Mucosa of rectum (tissue), 2 donors: ENCODE results near the gene SRPK3.

Source experiments
- H3K27ac ChIP-seq, 2 donors: one replicate each; pipeline ENCODE4 v1.7.0; 2013; ENCODE audit warnings: inconsistent platforms in 2 of 2, low read depth in 2 of 2, low read length in 2 of 2
- H3K27me3 ChIP-seq, 2 donors: one replicate each; pipeline ENCODE4 v1.7.0; 2013; ENCODE audit warnings: low read length in 2 of 2; ENCODE audit not compliant: control insufficient read depth in 2 of 2, insufficient read depth in 2 of 2
- H3K36me3 ChIP-seq, 2 donors: one replicate each; pipeline ENCODE4 v1.7.0; 2013; ENCODE audit warnings: low read length in 2 of 2; ENCODE audit not compliant: control insufficient read depth in 2 of 2, insufficient read depth in 2 of 2
- H3K4me1 ChIP-seq, 2 donors: one replicate each; pipeline ENCODE4 v1.7.0; 2013; ENCODE audit warnings: low read length in 2 of 2, mild to moderate bottlenecking in 1 of 2; ENCODE audit not compliant: control insufficient read depth in 2 of 2, insufficient read depth in 2 of 2
- H3K4me3 ChIP-seq, 2 donors: one replicate each; pipeline ENCODE4 v1.7.0; 2013; ENCODE audit warnings: low read length in 2 of 2
- H3K9ac ChIP-seq, 2 donors: one replicate each; pipeline ENCODE4 v1.7.0; 2013; ENCODE audit warnings: low read length in 2 of 2, low read depth in 1 of 2, mild to moderate bottlenecking in 1 of 2
- H3K9me3 ChIP-seq, 2 donors: one replicate each; pipeline ENCODE4 v1.7.0; 2013; ENCODE audit warnings: low read length in 2 of 2; ENCODE audit not compliant: control insufficient read depth in 2 of 2
- donor health status: healthy.
- donor health status: Normal muscosa, but diverticular disease.

Gene SRPK3

GRCh38 chrX:153831429-153832150 lies 50.7 kb downstream of the SRPK3 start:
- H3K36me3 ChIP-seq = no peaks in the 10 kb centered on the region
- H3K27ac ChIP-seq = no peak overlapping the region
- no peak overlapping the region for H3K4me3 ChIP-seq
- H3K27me3 ChIP-seq = peaks cover 21 to 31% of the 10 kb centered on the region in 2 donors
- H3K4me1 ChIP-seq = no peaks in the 10 kb centered on the region
- peaks cover 0 to 4% of the 10 kb centered on the region in 2 donors for H3K9me3 ChIP-seq
- H3K9ac ChIP-seq = no peak overlapping the region

DNA sequence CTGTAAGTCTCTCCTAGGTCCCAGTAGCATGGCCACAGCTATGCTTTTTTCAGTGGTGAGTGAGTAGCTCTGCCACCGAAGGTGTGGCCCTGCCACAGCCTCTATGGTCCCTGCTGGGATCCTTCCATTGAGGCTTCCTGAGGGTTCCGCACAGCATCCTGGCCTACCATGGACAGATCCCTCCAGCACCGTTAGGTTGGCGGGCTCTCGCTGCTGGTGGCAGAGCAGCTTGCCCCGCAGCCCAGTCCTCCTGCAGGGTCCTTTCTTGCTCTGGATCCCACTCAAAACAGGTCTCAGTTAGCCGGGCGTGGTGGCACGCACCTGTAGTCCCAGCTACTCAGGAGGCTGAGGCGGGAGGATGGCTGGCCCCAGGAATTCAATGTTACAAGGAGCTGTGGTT lies 51.9 kb downstream of the SRPK3 start:
- Histone ChIP-seq H3K36me3 (no peaks in the 10 kb centered on the region), H3K9me3 (peaks cover 0 to 3% of the 10 kb centered on the region in 2 donors), H3K9ac (no peak overlapping the region), H3K27ac (no peak overlapping the region), H3K27me3 (peaks cover 20 to 28% of the 10 kb centered on the region in 2 donors), H3K4me3 (no peak overlapping the region), H3K4me1 (no peaks in the 10 kb centered on the region)
